GM21576 (cell line): ENCODE data around the gene GALP.
"Not testable (repeated sequence)": the region's sequence is repeated elsewhere in the genome, so short reads cannot be mapped to it uniquely, and the experiment has no call there.

Source experiments
- ATAC-seq: cut with Tn5 transposase; IDR thresholded peaks from one replicate; pipeline ENCODE4 v1.9.1; 2021; ENCODE audit warnings: mild to moderate bottlenecking, moderate library complexity; ENCODE audit not compliant: unreplicated experiment

Gene GALP

DNA sequence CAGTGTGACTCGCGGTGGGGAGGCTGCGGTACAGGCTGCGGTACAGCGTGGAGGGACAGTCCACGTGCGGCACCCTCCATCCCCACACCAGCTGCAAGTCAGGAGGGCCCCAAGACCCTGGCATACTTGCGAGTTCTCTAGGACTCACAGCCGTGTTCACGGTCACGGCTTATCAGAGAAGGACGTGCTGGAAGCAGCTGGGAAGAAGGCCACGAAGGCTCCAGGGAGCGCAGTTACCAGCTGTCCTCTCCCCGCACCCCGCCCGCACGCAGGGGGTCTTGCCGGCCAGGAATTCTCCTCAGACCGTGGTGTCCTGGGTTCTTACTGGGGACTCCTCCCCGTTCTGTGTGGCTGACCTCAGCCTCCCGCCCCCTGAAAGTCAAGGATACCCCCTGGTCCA lies 28.5 kb upstream of the GALP start:
- no peak for ATAC-seq

DNA sequence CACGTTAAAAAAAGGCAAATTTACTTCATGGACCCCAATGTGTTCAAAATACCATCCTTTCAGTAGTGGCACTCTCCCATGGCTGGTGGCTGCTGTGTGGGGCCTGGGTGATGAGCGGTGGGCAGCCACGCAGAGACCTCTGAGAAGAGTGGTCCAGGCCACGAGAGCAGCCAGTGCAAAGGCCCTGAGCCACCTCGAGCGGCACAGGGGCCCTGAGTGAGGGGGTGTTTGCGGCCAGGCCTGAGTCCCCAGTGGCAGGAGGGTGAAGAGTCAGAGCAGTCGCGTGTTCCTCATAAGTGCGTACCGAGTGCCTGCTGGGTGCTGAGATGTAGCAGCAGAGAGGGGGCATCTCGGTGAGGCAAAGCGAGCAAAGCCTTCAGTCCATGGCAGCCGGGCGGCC lies 27.7 kb upstream of the GALP start:
- ATAC-seq: no peak

DNA sequence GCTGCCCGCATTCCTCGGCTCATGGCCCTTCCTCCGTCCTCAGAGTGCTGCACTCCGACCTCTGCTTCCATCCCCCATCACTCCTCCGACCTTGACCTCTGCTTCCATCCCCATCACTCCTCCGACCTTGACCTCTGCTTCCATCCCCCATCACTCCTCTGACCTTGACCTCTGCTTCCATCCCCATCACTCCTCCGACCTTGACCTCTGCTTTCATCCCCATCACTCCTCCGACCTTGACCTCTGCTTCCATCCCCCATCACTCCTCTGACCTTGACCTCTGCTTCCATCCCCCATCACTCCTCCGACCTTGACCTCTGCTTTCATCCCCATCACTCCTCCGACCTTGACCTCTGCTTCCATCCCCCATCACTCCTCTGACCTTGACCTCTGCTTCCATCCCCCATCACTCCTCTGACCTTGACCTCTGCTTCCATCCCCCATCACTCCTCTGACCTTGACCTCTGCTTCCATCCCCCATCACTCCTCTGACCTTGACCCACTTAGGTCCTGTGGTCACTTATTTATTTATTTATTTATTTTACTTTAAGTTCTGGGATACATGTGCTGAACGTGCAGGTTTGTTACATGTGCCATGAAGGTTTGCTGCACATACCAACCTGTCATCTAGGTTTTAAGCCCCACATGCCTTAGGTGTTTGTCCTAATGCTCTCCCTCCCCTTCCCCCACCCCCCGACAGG lies 26.7 kb upstream of the GALP start:
- not testable (repeated sequence) for ATAC-seq

GRCh38 chr19:56149656-56150038 lies 26.2 kb upstream of the GALP start:
- no peak for ATAC-seq

- ATAC-seq: no peak
These were observed 25.4 kb upstream of the GALP start for GRCh38 chr19:56150358-56150757.

DNA sequence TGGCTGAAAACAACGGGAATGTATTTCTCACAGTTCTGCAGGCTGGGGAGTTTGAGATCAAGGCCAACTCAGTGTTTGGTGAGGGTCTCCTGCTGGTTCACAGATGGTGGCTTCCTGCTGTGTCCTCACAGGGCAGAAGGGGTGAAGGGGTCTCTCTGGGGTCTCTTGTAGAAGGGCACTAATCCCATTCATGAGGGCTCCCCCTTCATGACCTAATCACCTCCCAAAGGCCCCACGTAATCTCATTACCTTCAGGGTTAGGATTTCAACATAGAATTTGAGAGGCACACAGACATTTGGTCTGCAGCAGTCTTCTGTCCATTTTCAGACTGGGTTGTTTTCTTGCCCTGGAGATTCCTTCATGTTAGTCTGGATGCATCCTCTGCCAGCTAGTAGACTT lies 23.2 kb upstream of the GALP start:
- ATAC-seq: no peak

DNA sequence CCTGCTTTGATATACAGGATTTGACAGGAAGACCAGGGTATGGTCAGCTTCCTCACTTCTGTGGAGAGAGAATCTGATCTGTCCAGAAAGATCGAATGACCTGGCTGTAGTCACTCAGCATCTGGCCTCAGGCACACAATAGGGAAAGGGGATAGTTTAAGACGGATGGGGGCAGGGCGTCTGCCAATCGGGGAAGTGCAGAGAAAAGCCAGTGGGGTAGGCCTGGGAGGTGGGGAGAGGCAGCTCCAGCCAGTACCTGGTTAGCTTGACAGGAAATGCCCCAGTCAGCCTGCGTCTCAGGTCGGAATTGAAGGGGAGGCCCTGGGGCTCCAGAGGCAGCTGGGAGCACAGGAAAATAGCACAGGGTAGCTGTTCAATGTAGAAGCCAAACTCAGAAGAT lies 22.3 kb upstream of the GALP start:
- ATAC-seq: no peak

DNA sequence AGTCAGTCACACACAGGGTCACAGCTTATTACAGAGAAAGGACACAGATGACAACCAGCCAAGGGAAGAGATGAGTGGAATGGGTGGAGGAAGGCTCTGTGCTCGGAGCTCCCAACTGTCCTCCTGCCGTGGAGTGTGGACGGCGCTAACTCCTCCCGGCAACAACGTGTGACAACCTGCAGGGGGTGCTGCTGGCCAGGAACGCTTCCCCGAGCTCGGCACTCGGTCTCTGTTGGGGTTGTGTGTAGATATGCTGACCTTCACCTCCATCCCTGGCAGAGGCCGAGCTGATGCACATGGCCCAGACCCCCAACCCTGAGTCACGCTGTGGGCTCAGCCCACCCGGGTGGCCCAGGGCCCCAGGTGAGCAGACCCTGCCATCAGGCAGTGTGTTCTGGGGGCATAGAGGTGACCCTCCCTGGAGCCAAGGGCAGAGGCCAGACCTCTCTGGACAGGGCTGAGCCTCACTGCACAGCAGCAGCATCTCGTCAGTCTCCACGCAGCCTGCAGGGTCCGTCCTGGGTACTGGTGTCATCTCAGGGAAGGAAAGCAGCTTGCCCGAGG lies 20.6 kb upstream of the GALP start:
- ATAC-seq: no peak

DNA sequence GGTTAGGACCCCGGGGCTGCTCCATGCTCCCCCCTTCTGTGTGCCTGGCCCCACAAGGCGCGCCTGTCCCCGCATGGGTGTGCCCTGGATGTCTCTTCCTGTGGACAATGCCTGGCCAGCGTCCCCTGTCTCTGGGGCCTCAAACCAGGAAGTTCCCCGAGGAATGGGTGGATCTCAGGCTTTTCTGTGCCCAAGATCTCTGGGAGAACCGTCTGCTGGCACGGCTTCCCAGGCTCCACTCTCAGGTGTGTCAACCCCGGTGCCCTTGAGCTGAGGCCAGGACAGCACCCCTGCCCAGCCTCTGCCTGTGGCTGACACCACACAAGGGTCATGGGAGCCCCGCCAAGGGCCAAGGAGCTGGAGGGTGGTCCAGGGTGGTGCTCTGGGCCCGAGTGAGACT lies 19.0 kb upstream of the GALP start:
- ATAC-seq: no peak

GRCh38 chr19:56158170-56158757 lies 17.5 kb upstream of the GALP start:
- no peak for ATAC-seq

GRCh38 chr19:56159009-56159559 lies 16.7 kb upstream of the GALP start:
- no peak for ATAC-seq

GRCh38 chr19:56159622-56160271 lies 16.1 kb upstream of the GALP start:
- no peak for ATAC-seq

- ATAC-seq: no peak
These were observed 14.3 kb upstream of the GALP start for GRCh38 chr19:56161534-56161933.

DNA sequence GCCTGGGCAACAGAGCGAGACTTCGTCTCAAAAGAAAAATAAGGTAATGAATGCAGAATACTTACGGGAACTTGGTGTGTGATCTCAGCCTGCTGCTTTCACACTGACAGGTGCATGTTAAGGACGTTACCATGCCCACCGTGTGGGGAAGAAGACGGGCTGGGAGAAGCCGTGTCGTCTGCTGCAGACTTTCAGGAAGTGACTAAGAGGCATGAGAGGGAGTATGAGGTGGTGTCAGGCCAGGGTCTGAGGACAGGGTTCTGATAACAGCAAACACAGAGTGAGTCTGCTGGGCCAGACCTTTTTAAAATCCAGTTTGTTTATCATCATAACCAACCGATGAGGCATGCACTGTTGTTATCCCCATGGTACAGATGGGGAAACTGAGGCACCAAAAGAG lies 13.6 kb upstream of the GALP start:
- no peak for ATAC-seq

- ATAC-seq: no peak
These were observed 12.7 kb upstream of the GALP start for GRCh38 chr19:56163097-56163496.

- ATAC-seq: no peak
These were observed 8.7 kb upstream of the GALP start for GRCh38 chr19:56167064-56167578.

DNA sequence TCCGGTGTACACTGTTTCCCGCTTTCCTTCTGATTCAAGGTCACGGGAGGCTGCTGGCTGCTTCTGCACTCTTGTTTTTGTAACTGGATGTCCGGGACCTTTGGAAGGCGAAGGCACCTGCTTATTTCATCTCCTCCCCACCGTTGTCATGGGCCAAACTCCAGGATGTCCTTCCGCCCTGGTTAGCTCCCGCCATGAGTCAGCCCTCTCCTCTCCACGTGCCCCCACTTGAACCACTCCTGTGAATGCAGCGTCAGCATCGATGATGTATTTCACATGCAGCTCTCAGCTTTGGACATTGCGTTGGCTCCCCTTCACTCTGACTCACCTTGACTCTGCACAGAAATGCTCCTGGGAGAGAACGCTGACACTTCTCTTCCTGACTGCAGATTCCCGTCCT lies 5.5 kb upstream of the GALP start:
- ATAC-seq: no peak

DNA sequence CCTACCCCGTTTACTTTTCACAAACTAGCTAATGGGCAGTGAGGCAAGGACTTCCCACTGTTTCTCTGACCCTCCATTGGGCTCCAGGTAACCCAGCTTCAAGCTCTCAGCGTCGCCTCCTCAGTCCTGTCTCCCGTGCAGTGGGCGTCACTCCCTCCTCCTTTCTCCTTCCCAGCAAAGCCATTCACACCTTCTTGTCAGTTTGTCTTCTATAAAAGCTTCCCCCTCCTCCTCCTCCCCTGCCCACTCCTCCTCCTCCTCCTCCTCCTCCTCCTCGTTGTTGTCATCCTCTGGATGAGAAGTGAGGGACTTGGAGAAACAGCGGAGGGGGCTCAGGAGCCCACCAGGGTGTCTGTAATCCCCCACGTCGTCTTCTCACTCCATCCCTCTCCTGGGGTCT lies 1.7 kb upstream of the GALP start:
- ATAC-seq: no peak

DNA sequence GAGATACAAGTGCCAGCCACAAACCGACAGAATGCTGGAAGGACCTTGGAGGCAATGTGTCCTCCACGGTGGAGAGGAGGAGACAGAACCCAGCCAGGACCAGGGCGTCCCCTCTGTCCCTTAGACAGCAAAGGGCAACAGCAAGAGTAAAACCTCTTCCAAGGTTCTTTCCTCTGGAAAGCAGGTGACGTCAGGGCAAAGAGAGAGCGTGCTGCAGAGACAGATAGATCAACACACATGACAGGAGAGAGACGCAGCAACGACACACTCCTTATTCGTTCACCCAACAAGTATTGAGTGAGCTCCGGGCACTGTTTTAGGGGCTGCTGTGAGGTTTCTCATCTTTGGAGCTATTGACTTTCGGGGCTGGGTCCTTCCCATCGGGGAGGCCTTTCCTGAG lies 1.3 kb upstream of the GALP start:
- ATAC-seq: no peak

GRCh38 chr19:56176310-56176709 lies 502 bp downstream of the GALP start:
- not testable (repeated sequence) for ATAC-seq

DNA sequence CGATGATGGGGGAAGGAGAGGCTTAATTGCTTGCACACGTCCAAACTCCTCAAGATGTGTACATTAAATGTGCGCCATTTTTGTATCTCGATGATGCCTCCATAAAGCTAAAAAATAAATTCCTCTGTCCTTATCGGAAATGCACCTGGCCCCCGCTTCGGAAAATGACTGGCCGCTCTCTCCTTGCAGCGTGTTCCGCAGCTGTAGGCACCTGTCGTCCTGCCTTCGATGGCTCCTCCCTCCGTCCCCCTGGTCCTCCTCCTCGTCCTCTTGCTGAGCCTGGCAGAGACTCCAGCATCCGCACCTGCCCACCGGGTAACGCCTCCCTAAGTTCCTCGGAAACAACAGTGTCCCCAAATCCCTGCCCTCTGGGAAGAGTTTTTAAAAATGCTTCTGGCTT lies 1.1 kb downstream of the GALP start:
- ATAC-seq: no peak
